HG03342 (cell line): ENCODE data around the gene GFY.

Experiments
- ATAC-seq: cut with Tn5 transposase; IDR thresholded peaks from one replicate; pipeline ENCODE4 v1.9.1; 2021; ENCODE audit warnings: mild to moderate bottlenecking, moderate library complexity; ENCODE audit not compliant: unreplicated experiment

The GFY gene

GRCh38 chr19:49425178-49425577 lies at the start of gene GFY:
Gene GFY, plus strand, starts transcription at chr19:49425388. Its CDS starts 1,043 bp downstream, at chr19:49426431.
- no peak for ATAC-seq

- no peak for ATAC-seq
Measured at GRCh38 chr19:49378512-49378911, 46.7 kb upstream of the GFY start.

GRCh38 chr19:49380391-49380790 lies 44.8 kb upstream of the GFY start:
- ATAC-seq = no peak

- ATAC-seq = no peak
Measured at GRCh38 chr19:49382639-49383038, 42.5 kb upstream of the GFY start.

- ATAC-seq = no peak
Measured at GRCh38 chr19:49383599-49383998, 41.6 kb upstream of the GFY start.

GRCh38 chr19:49387936-49388372 lies 37.2 kb upstream of the GFY start, which contains the start of gene KASH5:
Gene KASH5, plus strand, starts transcription at chr19:49388249. Its CDS starts 2,635 bp downstream, at chr19:49390884.
- no peak for ATAC-seq

GRCh38 chr19:49389406-49389805 lies 35.8 kb upstream of the GFY start:
- no peak for ATAC-seq

GRCh38 chr19:49390131-49390928 lies 34.9 kb upstream of the GFY start:
- no peak for ATAC-seq

- no peak for ATAC-seq
Measured at GRCh38 chr19:49390929-49391359, 34.2 kb upstream of the GFY start.

- ATAC-seq = no peak
Measured at GRCh38 chr19:49391581-49392399, 33.4 kb upstream of the GFY start.

- ATAC-seq = no peak
Measured at GRCh38 chr19:49393881-49394280, 31.3 kb upstream of the GFY start.

- no peak for ATAC-seq
Measured at GRCh38 chr19:49395581-49396407, 29.4 kb upstream of the GFY start.

GRCh38 chr19:49396738-49397505 lies 28.3 kb upstream of the GFY start:
- ATAC-seq = no peak

GRCh38 chr19:49398001-49398615 lies 27.1 kb upstream of the GFY start:
- no peak for ATAC-seq

GRCh38 chr19:49398931-49399330 lies 26.3 kb upstream of the GFY start:
- ATAC-seq = no peak

GRCh38 chr19:49400029-49400428 lies 25.2 kb upstream of the GFY start:
- ATAC-seq = no peak

- ATAC-seq = no peak
Measured at GRCh38 chr19:49403404-49404187, 21.6 kb upstream of the GFY start.

- no peak for ATAC-seq
Measured at GRCh38 chr19:49407079-49407478, 18.1 kb upstream of the GFY start.

- ATAC-seq = no peak
Measured at GRCh38 chr19:49407482-49408015, 17.6 kb upstream of the GFY start.
